Fibroblast of lung (primary cell): ENCODE results near the gene NRG2. TPM values are rescaled to one million over a fixed set of nuclear protein-coding genes. Genes with fewer than 3 reads are reported as not detected.

ENCODE experiments used
- DNase-seq, 2 donors: peaks; one replicate each; pipeline versions ENCODE4 v3.0.0 to v3.0.0-alpha.2; 2010; ENCODE audit warnings: low read depth in 2 of 2
- H2AFZ ChIP-seq: 2 replicates; pipeline ENCODE4 v1.5.1; 2012; ENCODE audit warnings: low read length, control low read depth, inconsistent platforms
- H3K27ac ChIP-seq: 2 replicates; pipeline ENCODE4 v1.5.1; 2011; ENCODE audit warnings: low read length, control low read depth; ENCODE audit not compliant: insufficient read depth
- H3K27me3 ChIP-seq: 2 replicates; pipeline ENCODE4 v1.5.1; 2011; ENCODE audit warnings: mild to moderate bottlenecking, low read length; ENCODE audit not compliant: control insufficient read depth, insufficient read depth
- H3K36me3 ChIP-seq: 2 replicates; pipeline ENCODE4 v1.5.1; 2011; ENCODE audit warnings: low read length; ENCODE audit not compliant: control insufficient read depth, insufficient read depth
- H3K4me1 ChIP-seq: 2 replicates; pipeline ENCODE4 v1.5.1; 2011; ENCODE audit warnings: low read length; ENCODE audit not compliant: control insufficient read depth, insufficient read depth; ENCODE audit errors: extremely low read depth
- H3K4me2 ChIP-seq: 2 replicates; pipeline ENCODE4 v1.5.1; 2011; ENCODE audit warnings: low read length, control low read depth; ENCODE audit not compliant: insufficient read depth; ENCODE audit errors: extremely low read depth
- H3K4me3 ChIP-seq, 4 experiments: fragments of 200-600 bp in 1 of 4; sonication (generic) in 1 of 4; replicated peaks in 1 of 4; 2 replicates each; pipeline ENCODE4 v1.5.1; 2011 to 2016; ENCODE audit warnings: low read length in 4 of 4, low read depth in 3 of 4, mild to moderate bottlenecking in 3 of 4, control low read depth in 2 of 4, inconsistent platforms in 1 of 4, mixed read lengths in 1 of 4; ENCODE audit not compliant: insufficient read depth in 1 of 4; ENCODE audit errors: control extremely low read depth in 1 of 4
- H3K79me2 ChIP-seq: 2 replicates; pipeline ENCODE4 v1.5.1; 2012; ENCODE audit warnings: mild to moderate bottlenecking, low read length, inconsistent platforms; ENCODE audit not compliant: control insufficient read depth, insufficient read depth
- H3K9ac ChIP-seq: 2 replicates; pipeline ENCODE4 v1.5.1; 2011; ENCODE audit warnings: mild to moderate bottlenecking, low read length, control low read depth; ENCODE audit not compliant: insufficient read depth
- H3K9me3 ChIP-seq: 2 replicates; pipeline ENCODE4 v1.5.1; 2012; ENCODE audit warnings: low read depth, low read length; ENCODE audit not compliant: control insufficient read depth, insufficient read depth
- H4K20me1 ChIP-seq: 2 replicates; pipeline ENCODE4 v1.5.1; 2011; ENCODE audit warnings: low read length; ENCODE audit not compliant: control insufficient read depth, insufficient read depth; ENCODE audit errors: extremely low read depth
- EZH2 ChIP-seq: IDR thresholded peaks from 2 replicates; pipeline ENCODE4 v1.5.1; 2012; ENCODE audit warnings: low read length, control low read depth, mild to moderate bottlenecking; ENCODE audit errors: missing control alignments
- polyA plus RNA-seq, 2 donors: library from polyadenylated mRNA; depleted of rRNA in 1 of 2; stranded (reverse) in 1 of 2; unstranded in 1 of 2; fragments of >200 nt; gene quantifications; 2 replicates each; pipeline ENCODE4 v1.2.1, GENCODE V29; 2011 to 2012; ENCODE audit warnings: missing spikeins in 1 of 2
- total RNA-seq: library from RNA; depleted of rRNA; stranded (reverse); fragments of >200 nt; gene quantifications from 2 replicates; pipeline ENCODE4 v1.2.1, GENCODE V29; 2014
- TF ChIP-seq, protein P1 (sequence below), 2 donors: IDR thresholded peaks in 1 of 2; conservative IDR thresholded peaks in 1 of 2; 1 replicate in 1 of 2; 2 replicates in 1 of 2; pipeline ENCODE4 v1.5.1; 2011 to 2012; ENCODE audit warnings: low read length in 2 of 2, control low read depth in 1 of 2, inconsistent platforms in 1 of 2, low read depth in 1 of 2, mild to moderate bottlenecking in 1 of 2

NRG2 gene
- total and polyA plus RNA-seq, 2 donors (not counting 1 experiment from before 2014, with no cell fraction given): 0.28 to 1.3 TPM

DNA sequence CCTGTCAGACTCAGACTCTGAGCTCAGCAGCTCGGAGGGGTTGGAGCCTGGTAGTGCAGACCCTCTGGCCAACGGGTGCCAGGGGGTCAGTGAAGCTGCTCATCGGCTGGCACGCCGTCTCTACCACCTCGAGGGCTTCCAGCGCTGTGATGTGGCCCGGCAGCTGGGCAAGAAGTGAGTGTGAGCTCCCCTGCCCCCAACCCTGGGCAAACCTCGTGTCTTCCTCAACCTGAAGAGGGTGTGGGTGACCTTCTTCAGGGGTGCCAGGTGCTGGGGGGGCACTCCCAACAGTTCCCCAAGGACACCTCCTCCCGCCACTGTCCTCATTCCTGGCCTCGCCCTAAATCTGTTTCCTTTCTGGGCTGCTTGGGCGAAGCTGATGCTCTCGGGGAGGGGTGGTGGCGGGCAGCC lies 228.9 kb downstream of the NRG2 start:
- Histone ChIP-seq H3K36me3 (no peaks in the 10 kb centered on the region), H2AFZ (no peak overlapping the region), H3K9ac (no peak overlapping the region), H3K79me2 (no peaks in the 10 kb centered on the region), H3K4me1 (no peaks in the 10 kb centered on the region), H3K27me3 (peaks cover 3% of the 10 kb centered on the region), H3K4me2 (no peak overlapping the region), H3K4me3 (no peak overlapping the region), H3K27ac (no peak overlapping the region), H4K20me1 (no peaks in the 10 kb centered on the region), H3K9me3 (no peaks in the 10 kb centered on the region)
- TF ChIP-seq, protein P1, sequence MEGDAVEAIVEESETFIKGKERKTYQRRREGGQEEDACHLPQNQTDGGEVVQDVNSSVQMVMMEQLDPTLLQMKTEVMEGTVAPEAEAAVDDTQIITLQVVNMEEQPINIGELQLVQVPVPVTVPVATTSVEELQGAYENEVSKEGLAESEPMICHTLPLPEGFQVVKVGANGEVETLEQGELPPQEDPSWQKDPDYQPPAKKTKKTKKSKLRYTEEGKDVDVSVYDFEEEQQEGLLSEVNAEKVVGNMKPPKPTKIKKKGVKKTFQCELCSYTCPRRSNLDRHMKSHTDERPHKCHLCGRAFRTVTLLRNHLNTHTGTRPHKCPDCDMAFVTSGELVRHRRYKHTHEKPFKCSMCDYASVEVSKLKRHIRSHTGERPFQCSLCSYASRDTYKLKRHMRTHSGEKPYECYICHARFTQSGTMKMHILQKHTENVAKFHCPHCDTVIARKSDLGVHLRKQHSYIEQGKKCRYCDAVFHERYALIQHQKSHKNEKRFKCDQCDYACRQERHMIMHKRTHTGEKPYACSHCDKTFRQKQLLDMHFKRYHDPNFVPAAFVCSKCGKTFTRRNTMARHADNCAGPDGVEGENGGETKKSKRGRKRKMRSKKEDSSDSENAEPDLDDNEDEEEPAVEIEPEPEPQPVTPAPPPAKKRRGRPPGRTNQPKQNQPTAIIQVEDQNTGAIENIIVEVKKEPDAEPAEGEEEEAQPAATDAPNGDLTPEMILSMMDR (conservative IDR thresholded peaks at IDR 0.05 in 1 of 2, IDR thresholded peaks at IDR 0.05 in 1 of 2; ENCODE audit: low read depth in 1 of 2, low read length in 2 of 2): no peak
- no peak for DNase-seq

GRCh38 chr5:139812836-139813805 lies 230.0 kb downstream of the NRG2 start:
- H3K4me1 ChIP-seq: no peaks in the 10 kb centered on the region
- DNase-seq: no peak
- H4K20me1 ChIP-seq: no peaks in the 10 kb centered on the region
- H3K79me2 ChIP-seq: no peaks in the 10 kb centered on the region
- H2AFZ ChIP-seq: no peak overlapping the region
- TF ChIP-seq EZH2: no peak
- TF ChIP-seq, protein P1 (conservative IDR thresholded peaks at IDR 0.05 in 1 of 2, IDR thresholded peaks at IDR 0.05 in 1 of 2; ENCODE audit: low read depth in 1 of 2, low read length in 2 of 2): no peak
- no peaks in the 10 kb centered on the region for H3K36me3 ChIP-seq
- no peak overlapping the region for H3K9ac ChIP-seq
- H3K27me3 ChIP-seq: peaks cover 3% of the 10 kb centered on the region
- H3K9me3 ChIP-seq: no peaks in the 10 kb centered on the region
- H3K27ac ChIP-seq: no peak overlapping the region
- no peak overlapping the region for H3K4me3 ChIP-seq
- no peak overlapping the region for H3K4me2 ChIP-seq

- TF ChIP-seq, protein P1 (conservative IDR thresholded peaks at IDR 0.05 in 1 of 2, IDR thresholded peaks at IDR 0.05 in 1 of 2; ENCODE audit: low read depth in 1 of 2, low read length in 2 of 2): no peak
- TF ChIP-seq EZH2: no peak
- DNase-seq: no peak
- Histone ChIP-seq H3K9ac (no peak overlapping the region), H3K4me2 (no peak overlapping the region), H3K4me1 (no peaks in the 10 kb centered on the region), H3K27ac (no peak overlapping the region), H3K9me3 (no peaks in the 10 kb centered on the region), H4K20me1 (no peaks in the 10 kb centered on the region), H3K27me3 (peaks cover 3% of the 10 kb centered on the region), H3K79me2 (no peaks in the 10 kb centered on the region), H2AFZ (no peak overlapping the region), H3K36me3 (no peaks in the 10 kb centered on the region), H3K4me3 (no peak overlapping the region)
Measured at GRCh38 chr5:139812323-139812722, 230.8 kb downstream of the NRG2 start.
